GM23338 (cell line): ENCODE results near the gene LRMDA. TPM values are rescaled to one million over a fixed set of nuclear protein-coding genes. Genes with fewer than 3 reads are reported as not detected.

ENCODE experiments used
- ATAC-seq: fragments of 200-7000 bp; cut with Tn5 transposase; 3 replicates; pipeline ENCODE4 v1.9.1; 2020
- DNase-seq: peaks from one replicate; pipeline ENCODE4 v3.0.0-alpha.2; 2015; ENCODE audit warnings: low spot score
- H2AFZ ChIP-seq: fragments of 200-600 bp; sonication (generic); 2 replicates; pipeline ENCODE4 v1.8.0; 2016; ENCODE audit warnings: antibody characterized with exemption, mild to moderate bottlenecking, moderate library complexity
- H3F3A ChIP-seq: fragments of 200-600 bp; sonication (generic); replicated peaks from 2 replicates; pipeline ENCODE4 v1.8.0; 2017; ENCODE audit warnings: antibody characterized with exemption, mixed run types, low read depth
- H3K27ac ChIP-seq: fragments of 200-600 bp; sonication (generic); 2 replicates; pipeline ENCODE4 v1.6.1; 2016; ENCODE audit warnings: low read depth
- H3K27me3 ChIP-seq: fragments of 200-600 bp; sonication (generic); 2 replicates; pipeline ENCODE4 v1.8.0; 2016; ENCODE audit warnings: mild to moderate bottlenecking, mixed run types, moderate library complexity; ENCODE audit not compliant: insufficient read depth
- H3K36me3 ChIP-seq: fragments of 200-600 bp; sonication (generic); 2 replicates; pipeline ENCODE4 v1.8.0; 2016; ENCODE audit warnings: mild to moderate bottlenecking; ENCODE audit not compliant: insufficient read depth
- H3K4me1 ChIP-seq: fragments of 200-600 bp; sonication (generic); 2 replicates; pipeline ENCODE4 v1.8.0; 2016; ENCODE audit warnings: mild to moderate bottlenecking, moderate library complexity; ENCODE audit not compliant: insufficient read depth
- H3K4me2 ChIP-seq: fragments of 200-600 bp; sonication (generic); 2 replicates; pipeline ENCODE4 v1.7.1; 2017; ENCODE audit warnings: mixed run types
- H3K4me3 ChIP-seq: fragments of 200-600 bp; sonication (generic); 2 replicates; pipeline ENCODE4 v1.6.1; 2016; ENCODE audit warnings: mixed run types
- H3K79me2 ChIP-seq: fragments of 200-600 bp; sonication (generic); replicated peaks from 2 replicates; pipeline ENCODE4 v1.8.0; 2017; ENCODE audit warnings: mild to moderate bottlenecking; ENCODE audit not compliant: insufficient read depth
- H3K9me2 ChIP-seq: fragments of 200-600 bp; sonication (generic); 2 replicates; pipeline ENCODE4 v1.8.0; 2017; ENCODE audit not compliant: insufficient read depth
- H4K20me1 ChIP-seq: fragments of 200-600 bp; sonication (generic); replicated peaks from 2 replicates; pipeline ENCODE4 v1.8.0; 2017; ENCODE audit warnings: mild to moderate bottlenecking; ENCODE audit not compliant: insufficient read depth
- H3K27ac Mint-ChIP-seq: 2 replicates; pipeline ENCODE4 v1.8.0; 2020; ENCODE audit warnings: inconsistent platforms, mild to moderate bottlenecking, moderate library complexity, mixed read lengths
- H3K27me3 Mint-ChIP-seq: 3 replicates; pipeline ENCODE4 v1.8.0; 2022; ENCODE audit warnings: low read depth, mild to moderate bottlenecking, moderate library complexity, mixed read lengths, inconsistent platforms; ENCODE audit not compliant: insufficient read depth, poor library complexity
- H3K36me3 Mint-ChIP-seq: 3 replicates; pipeline ENCODE4 v1.8.0; 2021; ENCODE audit warnings: low read depth, mild to moderate bottlenecking, inconsistent platforms, moderate library complexity, mixed read lengths
- H3K4me1 Mint-ChIP-seq: 3 replicates; pipeline ENCODE4 v1.8.0; 2020; ENCODE audit warnings: mild to moderate bottlenecking, inconsistent platforms, mixed read lengths
- H3K4me3 Mint-ChIP-seq: 3 replicates; pipeline ENCODE4 v1.8.0; 2021; ENCODE audit warnings: moderate library complexity, mild to moderate bottlenecking, inconsistent platforms, mixed read lengths
- H3K9me3 Mint-ChIP-seq: 3 replicates; pipeline ENCODE4 v1.8.0; 2020; ENCODE audit warnings: moderate library complexity, mild to moderate bottlenecking, inconsistent platforms, mixed read lengths
- CREB1 ChIP-seq: fragments of 250-450 bp; sonication (Bioruptor Pico); IDR thresholded peaks from 2 replicates; pipeline ENCODE4 v1.5.0; 2020; ENCODE audit warnings: low read depth, mild to moderate bottlenecking, moderate library complexity
- NANOG ChIP-seq: IDR thresholded peaks from 2 replicates; pipeline ENCODE4 v1.6.1; 2016; ENCODE audit warnings: antibody characterized with exemption, borderline replicate concordance
- POLR2AphosphoS5 ChIP-seq: IDR thresholded peaks from 2 replicates; pipeline ENCODE4 v1.6.1; 2016; ENCODE audit warnings: antibody characterized with exemption, low read depth
- STAT1 ChIP-seq: IDR thresholded peaks from one replicate; pipeline ENCODE4 v1.6.1; 2016; ENCODE audit warnings: antibody characterized with exemption; ENCODE audit not compliant: unreplicated experiment
- ZNF114 ChIP-seq: fragments of 250-450 bp; sonication (Bioruptor Pico); IDR thresholded peaks from 2 replicates; pipeline ENCODE4 v1.5.0; 2020; ENCODE audit warnings: mild to moderate bottlenecking, moderate library complexity
- ZNF331 ChIP-seq: fragments of 250-450 bp; sonication (Bioruptor Pico); IDR thresholded peaks from 2 replicates; pipeline ENCODE4 v1.5.0; 2020; ENCODE audit warnings: low read depth, mild to moderate bottlenecking, moderate library complexity
- polyA plus RNA-seq: library from polyadenylated mRNA; unstranded; fragments of >200 nt; fragmentation: Nextera tagmentation; extraction: Ambion mirVana; gene quantifications from 2 replicates; pipeline ENCODE4 v1.2.1, GENCODE V29; 2016
- total RNA-seq: library from RNA; depleted of rRNA; stranded (reverse); fragments of >200 nt; shearing (Covaris generic); gene quantifications from 2 replicates; pipeline ENCODE4 v1.2.3, GENCODE V29; 2014
- TF ChIP-seq, protein P1 (sequence below): fragments of 250-450 bp; sonication (Bioruptor Pico); IDR thresholded peaks from 2 replicates; pipeline ENCODE4 v1.5.0; 2020; ENCODE audit warnings: mild to moderate bottlenecking, moderate library complexity
- TF ChIP-seq, protein P2 (sequence below): IDR thresholded peaks from 2 replicates; pipeline ENCODE4 v1.6.1; 2016; ENCODE audit warnings: antibody characterized with exemption

The LRMDA gene
- total and polyA plus RNA-seq, 2 experiments from 2014 or later: 0.90 to 1.8 TPM

DNA sequence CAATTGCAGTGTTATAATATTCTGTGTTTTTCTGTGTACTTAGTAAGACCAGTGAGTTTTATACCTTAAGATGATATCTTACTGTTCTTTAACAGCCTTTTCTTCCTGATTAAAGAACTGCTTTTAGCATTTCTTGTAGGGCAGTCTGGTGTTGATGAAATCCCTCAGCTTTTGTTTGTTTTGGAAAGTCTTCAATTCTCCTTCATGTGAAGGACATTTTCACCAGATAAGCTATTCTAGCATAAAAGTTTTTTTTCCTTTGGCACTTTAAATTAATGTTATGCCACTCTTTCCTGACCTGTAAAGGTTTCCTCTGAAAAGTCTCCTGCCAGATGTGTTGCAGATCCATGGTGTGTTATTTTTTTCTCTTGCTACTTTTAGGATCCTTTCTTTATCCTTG is 1059.8 kb downstream of the LRMDA start:
- DNase-seq (no peak), ATAC-seq (no peak)
- no peak overlapping the region for H3K4me2 ChIP-seq
- H3K79me2 ChIP-seq: no peaks in the 10 kb centered on the region
- TF ChIP-seq CREB1 (CRISPR knock-in tag) (no peak), NANOG (no peak)
- TF ChIP-seq, protein P1, sequence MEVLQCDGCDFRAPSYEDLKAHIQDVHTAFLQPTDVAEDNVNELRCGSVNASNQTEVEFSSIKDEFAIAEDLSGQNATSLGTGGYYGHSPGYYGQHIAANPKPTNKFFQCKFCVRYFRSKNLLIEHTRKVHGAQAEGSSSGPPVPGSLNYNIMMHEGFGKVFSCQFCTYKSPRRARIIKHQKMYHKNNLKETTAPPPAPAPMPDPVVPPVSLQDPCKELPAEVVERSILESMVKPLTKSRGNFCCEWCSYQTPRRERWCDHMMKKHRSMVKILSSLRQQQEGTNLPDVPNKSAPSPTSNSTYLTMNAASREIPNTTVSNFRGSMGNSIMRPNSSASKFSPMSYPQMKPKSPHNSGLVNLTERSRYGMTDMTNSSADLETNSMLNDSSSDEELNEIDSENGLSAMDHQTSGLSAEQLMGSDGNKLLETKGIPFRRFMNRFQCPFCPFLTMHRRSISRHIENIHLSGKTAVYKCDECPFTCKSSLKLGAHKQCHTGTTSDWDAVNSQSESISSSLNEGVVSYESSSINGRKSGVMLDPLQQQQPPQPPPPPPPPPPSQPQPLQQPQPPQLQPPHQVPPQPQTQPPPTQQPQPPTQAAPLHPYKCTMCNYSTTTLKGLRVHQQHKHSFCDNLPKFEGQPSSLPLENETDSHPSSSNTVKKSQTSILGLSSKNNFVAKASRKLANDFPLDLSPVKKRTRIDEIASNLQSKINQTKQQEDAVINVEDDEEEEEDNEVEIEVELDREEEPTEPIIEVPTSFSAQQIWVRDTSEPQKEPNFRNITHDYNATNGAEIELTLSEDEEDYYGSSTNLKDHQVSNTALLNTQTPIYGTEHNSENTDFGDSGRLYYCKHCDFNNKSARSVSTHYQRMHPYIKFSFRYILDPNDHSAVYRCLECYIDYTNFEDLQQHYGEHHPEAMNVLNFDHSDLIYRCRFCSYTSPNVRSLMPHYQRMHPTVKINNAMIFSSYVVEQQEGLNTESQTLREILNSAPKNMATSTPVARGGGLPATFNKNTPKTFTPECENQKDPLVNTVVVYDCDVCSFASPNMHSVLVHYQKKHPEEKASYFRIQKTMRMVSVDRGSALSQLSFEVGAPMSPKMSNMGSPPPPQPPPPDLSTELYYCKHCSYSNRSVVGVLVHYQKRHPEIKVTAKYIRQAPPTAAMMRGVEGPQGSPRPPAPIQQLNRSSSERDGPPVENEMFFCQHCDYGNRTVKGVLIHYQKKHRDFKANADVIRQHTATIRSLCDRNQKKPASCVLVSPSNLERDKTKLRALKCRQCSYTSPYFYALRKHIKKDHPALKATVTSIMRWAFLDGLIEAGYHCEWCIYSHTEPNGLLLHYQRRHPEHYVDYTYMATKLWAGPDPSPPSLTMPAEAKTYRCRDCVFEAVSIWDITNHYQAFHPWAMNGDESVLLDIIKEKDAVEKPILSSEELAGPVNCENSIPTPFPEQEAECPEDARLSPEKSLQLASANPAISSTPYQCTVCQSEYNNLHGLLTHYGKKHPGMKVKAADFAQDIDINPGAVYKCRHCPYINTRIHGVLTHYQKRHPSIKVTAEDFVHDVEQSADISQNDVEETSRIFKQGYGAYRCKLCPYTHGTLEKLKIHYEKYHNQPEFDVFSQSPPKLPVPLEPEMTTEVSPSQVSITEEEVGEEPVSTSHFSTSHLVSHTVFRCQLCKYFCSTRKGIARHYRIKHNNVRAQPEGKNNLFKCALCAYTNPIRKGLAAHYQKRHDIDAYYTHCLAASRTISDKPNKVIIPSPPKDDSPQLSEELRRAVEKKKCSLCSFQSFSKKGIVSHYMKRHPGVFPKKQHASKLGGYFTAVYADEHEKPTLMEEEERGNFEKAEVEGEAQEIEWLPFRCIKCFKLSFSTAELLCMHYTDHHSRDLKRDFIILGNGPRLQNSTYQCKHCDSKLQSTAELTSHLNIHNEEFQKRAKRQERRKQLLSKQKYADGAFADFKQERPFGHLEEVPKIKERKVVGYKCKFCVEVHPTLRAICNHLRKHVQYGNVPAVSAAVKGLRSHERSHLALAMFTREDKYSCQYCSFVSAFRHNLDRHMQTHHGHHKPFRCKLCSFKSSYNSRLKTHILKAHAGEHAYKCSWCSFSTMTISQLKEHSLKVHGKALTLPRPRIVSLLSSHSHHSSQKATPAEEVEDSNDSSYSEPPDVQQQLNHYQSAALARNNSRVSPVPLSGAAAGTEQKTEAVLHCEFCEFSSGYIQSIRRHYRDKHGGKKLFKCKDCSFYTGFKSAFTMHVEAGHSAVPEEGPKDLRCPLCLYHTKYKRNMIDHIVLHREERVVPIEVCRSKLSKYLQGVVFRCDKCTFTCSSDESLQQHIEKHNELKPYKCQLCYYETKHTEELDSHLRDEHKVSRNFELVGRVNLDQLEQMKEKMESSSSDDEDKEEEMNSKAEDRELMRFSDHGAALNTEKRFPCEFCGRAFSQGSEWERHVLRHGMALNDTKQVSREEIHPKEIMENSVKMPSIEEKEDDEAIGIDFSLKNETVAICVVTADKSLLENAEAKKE: no peak
- Mint-ChIP-seq H3K9me3 (peaks cover 12% of the 10 kb centered on the region), H3K36me3 (no peaks in the 10 kb centered on the region; the same call in 2 of the 3 replicates), H3K4me1 (no peaks in the 10 kb centered on the region), H3K27ac (no peak overlapping the region), H3K27me3 (no peaks in the 10 kb centered on the region), H3K4me3 (no peak overlapping the region)
- no peak overlapping the region for H2AFZ ChIP-seq
- H3K4me1 ChIP-seq: no peaks in the 10 kb centered on the region
- H3F3A ChIP-seq: no peaks in the 10 kb centered on the region
- no peaks in the 10 kb centered on the region for H3K36me3 ChIP-seq
- H3K4me3 ChIP-seq: no peak overlapping the region
- H3K27ac ChIP-seq: no peak overlapping the region
- no peaks in the 10 kb centered on the region for H4K20me1 ChIP-seq
- peaks cover 12% of the 10 kb centered on the region for H3K9me2 ChIP-seq
- H3K27me3 ChIP-seq: no peaks in the 10 kb centered on the region

DNA sequence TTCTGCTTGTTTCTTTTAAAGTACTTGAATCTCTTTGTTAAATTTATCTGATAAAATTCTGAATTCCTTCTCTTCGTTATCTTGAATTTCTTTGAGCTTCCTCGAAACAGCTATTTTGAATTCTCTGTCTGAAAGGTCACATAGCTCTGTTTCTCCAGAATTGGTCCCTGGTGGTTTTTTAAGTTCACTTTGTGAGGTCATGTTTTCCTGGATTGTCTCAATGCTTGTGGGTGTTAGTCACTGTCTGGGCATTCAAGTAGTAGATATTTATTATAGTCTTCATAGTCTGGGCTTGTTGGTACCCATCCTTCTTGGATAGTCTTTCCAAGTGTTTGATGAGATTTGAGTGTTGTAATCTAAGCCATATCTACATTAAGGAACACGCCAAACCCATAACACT is 1060.6 kb downstream of the LRMDA start:
- Mint-ChIP-seq H3K27me3 (no peaks in the 10 kb centered on the region), H3K4me3 (no peak overlapping the region), H3K36me3 (no peaks in the 10 kb centered on the region; the same call in 2 of the 3 replicates), H3K27ac (no peak overlapping the region), H3K9me3 (peaks cover 12% of the 10 kb centered on the region), H3K4me1 (no peaks in the 10 kb centered on the region)
- ATAC-seq: no peak
- Histone ChIP-seq H3K27ac (no peak overlapping the region), H3F3A (no peaks in the 10 kb centered on the region), H3K4me3 (no peak overlapping the region), H3K79me2 (no peaks in the 10 kb centered on the region), H3K9me2 (peaks cover 12% of the 10 kb centered on the region), H2AFZ (no peak overlapping the region), H3K4me1 (no peaks in the 10 kb centered on the region), H3K36me3 (no peaks in the 10 kb centered on the region), H4K20me1 (no peaks in the 10 kb centered on the region), H3K27me3 (no peaks in the 10 kb centered on the region), H3K4me2 (no peak overlapping the region)
- no peak for DNase-seq
- TF ChIP-seq CREB1 (CRISPR knock-in tag) (no peak), STAT1 (no peak), ZNF331 (CRISPR knock-in tag) (no peak), NANOG (no peak), POLR2AphosphoS5 (no peak), ZNF114 (CRISPR knock-in tag) (no peak)
- TF ChIP-seq, protein P2, sequence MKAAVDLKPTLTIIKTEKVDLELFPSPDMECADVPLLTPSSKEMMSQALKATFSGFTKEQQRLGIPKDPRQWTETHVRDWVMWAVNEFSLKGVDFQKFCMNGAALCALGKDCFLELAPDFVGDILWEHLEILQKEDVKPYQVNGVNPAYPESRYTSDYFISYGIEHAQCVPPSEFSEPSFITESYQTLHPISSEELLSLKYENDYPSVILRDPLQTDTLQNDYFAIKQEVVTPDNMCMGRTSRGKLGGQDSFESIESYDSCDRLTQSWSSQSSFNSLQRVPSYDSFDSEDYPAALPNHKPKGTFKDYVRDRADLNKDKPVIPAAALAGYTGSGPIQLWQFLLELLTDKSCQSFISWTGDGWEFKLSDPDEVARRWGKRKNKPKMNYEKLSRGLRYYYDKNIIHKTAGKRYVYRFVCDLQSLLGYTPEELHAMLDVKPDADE: no peak
